ENCODE measurements around the gene BRSK2.

The BRSK2 gene

GRCh38 chr11:1499899-1500298 is 110.2 kb downstream of the BRSK2 start:
- Histone ChIP-seq H3K4me3 (ENCODE audit: low read depth, low read length) (no peak overlapping the region), H3K36me3 (ENCODE audit: control insufficient read depth, insufficient read depth, low read length) (no peaks in the 10 kb centered on the region), H3K27ac (ENCODE audit: low read depth, low read length) (no peak overlapping the region), H3K9me3 (ENCODE audit: control insufficient read depth, insufficient read depth, low read length) (peaks cover 3% of the 10 kb centered on the region; the same call in 1 of the 2 replicates), H3K27me3 (ENCODE audit: control insufficient read depth, insufficient read depth, low read length) (no peaks in the 10 kb centered on the region), H3K9ac (ENCODE audit: low read depth, low read length) (no peak overlapping the region), H3K4me1 (ENCODE audit: control insufficient read depth, insufficient read depth, low read length) (peaks cover 7% of the 10 kb centered on the region; the same call in 1 of the 2 replicates)

GRCh38 chr11:1500466-1501420 is 111.0 kb downstream of the BRSK2 start:
- no peak overlapping the region for H3K4me3 ChIP-seq (ENCODE audit: low read depth, low read length)
- no peak overlapping the region for H3K9ac ChIP-seq (ENCODE audit: low read depth, low read length)
- no peaks in the 10 kb centered on the region for H3K36me3 ChIP-seq (ENCODE audit: control insufficient read depth, insufficient read depth, low read length)
- H3K4me1 ChIP-seq (ENCODE audit: control insufficient read depth, insufficient read depth, low read length) = peaks cover 7% of the 10 kb centered on the region; the same call in 1 of the 2 replicates
- H3K9me3 ChIP-seq (ENCODE audit: control insufficient read depth, insufficient read depth, low read length) = peaks cover 3% of the 10 kb centered on the region; the same call in 1 of the 2 replicates
- no peak overlapping the region for H3K27ac ChIP-seq (ENCODE audit: low read depth, low read length)
- H3K27me3 ChIP-seq (ENCODE audit: control insufficient read depth, insufficient read depth, low read length) = no peaks in the 10 kb centered on the region

- Histone ChIP-seq H3K27me3 (ENCODE audit: control insufficient read depth, insufficient read depth, low read length) (no peaks in the 10 kb centered on the region), H3K4me1 (ENCODE audit: control insufficient read depth, insufficient read depth, low read length) (peaks cover 7% of the 10 kb centered on the region; the same call in 1 of the 2 replicates), H3K36me3 (ENCODE audit: control insufficient read depth, insufficient read depth, low read length) (no peaks in the 10 kb centered on the region), H3K4me3 (ENCODE audit: low read depth, low read length) (no peak overlapping the region), H3K9me3 (ENCODE audit: control insufficient read depth, insufficient read depth, low read length) (no peaks in the 10 kb centered on the region), H3K9ac (ENCODE audit: low read depth, low read length) (no peak overlapping the region), H3K27ac (ENCODE audit: low read depth, low read length) (no peak overlapping the region)
Measured at GRCh38 chr11:1501421-1502167, 111.9 kb downstream of the BRSK2 start.

- H3K9ac ChIP-seq (ENCODE audit: low read depth, low read length) = no peak overlapping the region
- no peak overlapping the region for H3K27ac ChIP-seq (ENCODE audit: low read depth, low read length)
- no peaks in the 10 kb centered on the region for H3K27me3 ChIP-seq (ENCODE audit: control insufficient read depth, insufficient read depth, low read length)
- H3K4me3 ChIP-seq (ENCODE audit: low read depth, low read length) = no peak overlapping the region
- H3K4me1 ChIP-seq (ENCODE audit: control insufficient read depth, insufficient read depth, low read length) = peaks cover 3% of the 10 kb centered on the region; the same call in 1 of the 2 replicates
- H3K36me3 ChIP-seq (ENCODE audit: control insufficient read depth, insufficient read depth, low read length) = no peaks in the 10 kb centered on the region
- H3K9me3 ChIP-seq (ENCODE audit: control insufficient read depth, insufficient read depth, low read length) = no peaks in the 10 kb centered on the region
Measured at GRCh38 chr11:1502168-1502953, 112.6 kb downstream of the BRSK2 start.

- Histone ChIP-seq H3K27me3 (ENCODE audit: control insufficient read depth, insufficient read depth, low read length) (no peaks in the 10 kb centered on the region), H3K9ac (ENCODE audit: low read depth, low read length) (no peak overlapping the region), H3K36me3 (ENCODE audit: control insufficient read depth, insufficient read depth, low read length) (no peaks in the 10 kb centered on the region), H3K4me1 (ENCODE audit: control insufficient read depth, insufficient read depth, low read length) (no peaks in the 10 kb centered on the region), H3K4me3 (ENCODE audit: low read depth, low read length) (no peak overlapping the region), H3K27ac (ENCODE audit: low read depth, low read length) (no peak overlapping the region), H3K9me3 (ENCODE audit: control insufficient read depth, insufficient read depth, low read length) (no peaks in the 10 kb centered on the region)
Measured at GRCh38 chr11:1502954-1503707, 113.4 kb downstream of the BRSK2 start.

GRCh38 chr11:1503708-1504104 is 114.0 kb downstream of the BRSK2 start:
- no peak overlapping the region for H3K27ac ChIP-seq (ENCODE audit: low read depth, low read length)
- no peaks in the 10 kb centered on the region for H3K36me3 ChIP-seq (ENCODE audit: control insufficient read depth, insufficient read depth, low read length)

GRCh38 chr11:1504138-1504537 is 114.4 kb downstream of the BRSK2 start:
- Histone ChIP-seq H3K9me3 (ENCODE audit: control insufficient read depth, insufficient read depth, low read length) (no peaks in the 10 kb centered on the region), H3K4me1 (ENCODE audit: control insufficient read depth, insufficient read depth, low read length) (no peaks in the 10 kb centered on the region), H3K4me3 (ENCODE audit: low read depth, low read length) (no peak overlapping the region), H3K9ac (ENCODE audit: low read depth, low read length) (no peak overlapping the region), H3K27ac (ENCODE audit: low read depth, low read length) (no peak overlapping the region), H3K36me3 (ENCODE audit: control insufficient read depth, insufficient read depth, low read length) (no peaks in the 10 kb centered on the region), H3K27me3 (ENCODE audit: control insufficient read depth, insufficient read depth, low read length) (no peaks in the 10 kb centered on the region)

More at GRCh38 chr11:1503708-1504104, 114.0 kb downstream of the BRSK2 start:
- H3K9ac ChIP-seq (ENCODE audit: low read depth, low read length) = no peak overlapping the region
- H3K4me1 ChIP-seq (ENCODE audit: control insufficient read depth, insufficient read depth, low read length) = no peaks in the 10 kb centered on the region
- no peaks in the 10 kb centered on the region for H3K9me3 ChIP-seq (ENCODE audit: control insufficient read depth, insufficient read depth, low read length)
- H3K4me3 ChIP-seq (ENCODE audit: low read depth, low read length) = no peak overlapping the region
- H3K27me3 ChIP-seq (ENCODE audit: control insufficient read depth, insufficient read depth, low read length) = no peaks in the 10 kb centered on the region

- Histone ChIP-seq H3K4me1 (ENCODE audit: control insufficient read depth, insufficient read depth, low read length) (no peaks in the 10 kb centered on the region), H3K9me3 (ENCODE audit: control insufficient read depth, insufficient read depth, low read length) (no peaks in the 10 kb centered on the region), H3K9ac (ENCODE audit: low read depth, low read length) (no peak overlapping the region), H3K27ac (ENCODE audit: low read depth, low read length) (no peak overlapping the region), H3K27me3 (ENCODE audit: control insufficient read depth, insufficient read depth, low read length) (no peaks in the 10 kb centered on the region), H3K36me3 (ENCODE audit: control insufficient read depth, insufficient read depth, low read length) (no peaks in the 10 kb centered on the region), H3K4me3 (ENCODE audit: low read depth, low read length) (no peak overlapping the region)
Measured at GRCh38 chr11:1504581-1505290, 115.0 kb downstream of the BRSK2 start.

GRCh38 chr11:1505480-1505879 is 115.7 kb downstream of the BRSK2 start:
- Histone ChIP-seq H3K9ac (ENCODE audit: low read depth, low read length) (no peak overlapping the region), H3K27ac (ENCODE audit: low read depth, low read length) (no peak overlapping the region)

More at GRCh38 chr11:1505480-1505879, 115.7 kb downstream of the BRSK2 start:
- Histone ChIP-seq H3K9me3 (ENCODE audit: control insufficient read depth, insufficient read depth, low read length) (no peaks in the 10 kb centered on the region), H3K27me3 (ENCODE audit: control insufficient read depth, insufficient read depth, low read length) (no peaks in the 10 kb centered on the region), H3K36me3 (ENCODE audit: control insufficient read depth, insufficient read depth, low read length) (no peaks in the 10 kb centered on the region), H3K4me1 (ENCODE audit: control insufficient read depth, insufficient read depth, low read length) (no peaks in the 10 kb centered on the region), H3K4me3 (ENCODE audit: low read depth, low read length) (no peak overlapping the region)

Measured in HUES48 (cell line).